Astrocyte (in vitro differentiated cells and primary cell): ENCODE measurements around the gene RIMBP2. TPM values are rescaled to one million over a fixed set of nuclear protein-coding genes. Genes with fewer than 3 reads are reported as not detected.

Experiments
- DNase-seq: peaks from one replicate; pipeline ENCODE4 v3.0.0-alpha.2; 2010; ENCODE audit warnings: low read depth
- FAIRE-seq: peaks from 2 replicates; lab custom pipeline; 2011; peaks lifted over from hg19 to GRCh38; lab: Jason Lieb, UNC
- H2AFZ ChIP-seq: 2 replicates; pipeline ENCODE4 v1.6.0; 2012; ENCODE audit warnings: low read depth, low read length, inconsistent platforms
- H3K27ac ChIP-seq: 2 replicates; pipeline ENCODE4 v1.5.1; 2011; ENCODE audit warnings: low read depth, low read length, inconsistent platforms
- H3K27me3 ChIP-seq: 2 replicates; pipeline ENCODE4 v1.6.0; 2011; ENCODE audit warnings: low read length, inconsistent platforms; ENCODE audit not compliant: insufficient read depth
- H3K36me3 ChIP-seq: 2 replicates; pipeline ENCODE4 v1.5.1; 2011; ENCODE audit warnings: low read length, inconsistent platforms; ENCODE audit not compliant: insufficient read depth
- H3K4me1 ChIP-seq: 2 replicates; pipeline ENCODE4 v1.5.1; 2011; ENCODE audit warnings: low read length, inconsistent platforms; ENCODE audit not compliant: insufficient read depth
- H3K4me2 ChIP-seq: 2 replicates; pipeline ENCODE4 v1.6.0; 2012; ENCODE audit warnings: low read length, inconsistent platforms
- H3K4me3 ChIP-seq: 2 replicates; pipeline ENCODE4 v1.5.1; 2011; ENCODE audit warnings: low read depth, mild to moderate bottlenecking, low read length, inconsistent platforms; ENCODE audit not compliant: insufficient read depth
- H3K79me2 ChIP-seq: 2 replicates; pipeline ENCODE4 v1.6.0; 2012; ENCODE audit warnings: mild to moderate bottlenecking, low read length, inconsistent platforms; ENCODE audit not compliant: insufficient read depth
- H3K9ac ChIP-seq: 2 replicates; pipeline ENCODE4 v1.6.0; 2012; ENCODE audit warnings: mild to moderate bottlenecking, low read length, inconsistent platforms
- H3K9me3 ChIP-seq: 2 replicates; pipeline ENCODE4 v1.5.1; 2012; ENCODE audit warnings: low read depth, mild to moderate bottlenecking, low read length, inconsistent platforms; ENCODE audit not compliant: insufficient read depth
- H4K20me1 ChIP-seq: 2 replicates; pipeline ENCODE4 v1.6.0; 2012; ENCODE audit warnings: low read length, inconsistent platforms; ENCODE audit not compliant: insufficient read depth
- H3K27ac Mint-ChIP-seq: one replicate; pipeline ENCODE4 v1.8.0; 2021; ENCODE audit warnings: mild to moderate bottlenecking, mixed read lengths; ENCODE audit not compliant: unreplicated experiment
- H3K27me3 Mint-ChIP-seq: one replicate; pipeline ENCODE4 v1.8.0; 2021; ENCODE audit warnings: low read depth, mixed read lengths; ENCODE audit not compliant: unreplicated experiment
- H3K36me3 Mint-ChIP-seq: one replicate; pipeline ENCODE4 v1.8.0; 2021; ENCODE audit warnings: low read depth, mixed read lengths; ENCODE audit not compliant: unreplicated experiment
- H3K4me1 Mint-ChIP-seq: one replicate; pipeline ENCODE4 v1.8.0; 2021; ENCODE audit warnings: low read depth, mixed read lengths; ENCODE audit not compliant: unreplicated experiment
- H3K4me3 Mint-ChIP-seq: one replicate; pipeline ENCODE4 v1.8.0; 2021; ENCODE audit warnings: mild to moderate bottlenecking, moderate library complexity, mixed read lengths; ENCODE audit not compliant: unreplicated experiment
- H3K9me3 Mint-ChIP-seq: one replicate; pipeline ENCODE4 v1.8.0; 2021; ENCODE audit warnings: mild to moderate bottlenecking, mixed read lengths; ENCODE audit not compliant: unreplicated experiment
- CTCF ChIP-seq: IDR thresholded peaks from 2 replicates; pipeline ENCODE4 v1.5.1; 2011; ENCODE audit warnings: low read depth, mild to moderate bottlenecking, inconsistent platforms, low read length, moderate library complexity; ENCODE audit not compliant: insufficient read depth
- EZH2 ChIP-seq: IDR thresholded peaks from 2 replicates; pipeline ENCODE4 v1.6.1; 2012; ENCODE audit warnings: mild to moderate bottlenecking, low read length, inconsistent platforms; ENCODE audit not compliant: insufficient read depth
- total RNA-seq: library from RNA; stranded (reverse); gene quantifications from 2 replicates; pipeline ENCODE4 v1.2.1, GENCODE V29; 2021

The RIMBP2 gene
- total RNA-seq, 1 donor from 2014 or later, result 2.2 TPM

DNA sequence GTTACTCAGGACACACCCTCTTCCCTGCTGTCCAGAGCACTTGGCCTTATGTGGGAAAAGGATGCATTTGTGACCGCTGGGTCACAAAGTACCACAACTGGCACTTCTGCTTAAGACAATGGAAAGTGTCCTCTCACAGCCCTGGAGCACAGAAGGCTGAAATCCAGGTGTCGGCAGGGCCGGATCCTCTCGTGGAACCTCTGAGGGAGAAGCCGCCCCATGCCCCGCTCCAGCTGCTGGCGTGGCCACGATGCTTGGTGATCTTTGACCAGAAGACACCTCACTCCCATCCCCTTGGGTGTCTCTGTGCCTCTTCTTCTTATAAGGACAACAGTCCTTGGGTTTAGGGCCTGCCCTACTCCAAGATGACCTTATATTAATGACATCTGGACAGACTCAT lies 221.4 kb downstream of the RIMBP2 start:
- TF ChIP-seq CTCF, result no peak
- no peak for TF ChIP-seq EZH2

GRCh38 chr12:130493951-130494350 lies 222.1 kb downstream of the RIMBP2 start:
- no peak overlapping the region for H3K4me2 ChIP-seq
- H3K27ac ChIP-seq, result no peak overlapping the region
- H3K4me1 ChIP-seq, result no peaks in the 10 kb centered on the region
- peaks cover 2% of the 10 kb centered on the region for H3K9me3 ChIP-seq
- no peaks in the 10 kb centered on the region for H3K27me3 ChIP-seq
- no peak overlapping the region for H2AFZ ChIP-seq
- peaks cover 19% of the 10 kb centered on the region for H3K9me3 Mint-ChIP-seq
- no peak overlapping the region for H3K4me3 ChIP-seq
- H3K9ac ChIP-seq, result no peak overlapping the region
- peaks cover 2% of the 10 kb centered on the region for H3K36me3 Mint-ChIP-seq
- no peaks in the 10 kb centered on the region for H3K4me1 Mint-ChIP-seq
- H4K20me1 ChIP-seq, result no peaks in the 10 kb centered on the region
- FAIRE-seq, result no peak
- no peaks in the 10 kb centered on the region for H3K36me3 ChIP-seq
- no peaks in the 10 kb centered on the region for H3K79me2 ChIP-seq
- H3K27me3 Mint-ChIP-seq, result peaks cover 3% of the 10 kb centered on the region
- no peak for DNase-seq
- H3K27ac Mint-ChIP-seq, result no peak overlapping the region
- no peak overlapping the region for H3K4me3 Mint-ChIP-seq
- no peak for TF ChIP-seq EZH2
- TF ChIP-seq CTCF, result no peak

More for the DNA sequence above, 221.4 kb downstream of the RIMBP2 start:
- Histone ChIP-seq H3K4me3 (no peak overlapping the region), H3K27me3 (no peaks in the 10 kb centered on the region), H3K4me1 (no peaks in the 10 kb centered on the region), H4K20me1 (no peaks in the 10 kb centered on the region), H3K4me2 (no peak overlapping the region), H3K9me3 (peaks cover 2% of the 10 kb centered on the region), H3K27ac (no peak overlapping the region), H3K79me2 (no peaks in the 10 kb centered on the region), H3K9ac (no peak overlapping the region), H3K36me3 (no peaks in the 10 kb centered on the region), H2AFZ (no peak overlapping the region)
- FAIRE-seq (no peak), DNase-seq (no peak)
- no peak overlapping the region for H3K27ac Mint-ChIP-seq
- no peak overlapping the region for H3K4me3 Mint-ChIP-seq
- H3K9me3 Mint-ChIP-seq, result peaks cover 18% of the 10 kb centered on the region
- no peaks in the 10 kb centered on the region for H3K4me1 Mint-ChIP-seq
- H3K27me3 Mint-ChIP-seq, result no peaks in the 10 kb centered on the region
- H3K36me3 Mint-ChIP-seq, result no peaks in the 10 kb centered on the region

DNA sequence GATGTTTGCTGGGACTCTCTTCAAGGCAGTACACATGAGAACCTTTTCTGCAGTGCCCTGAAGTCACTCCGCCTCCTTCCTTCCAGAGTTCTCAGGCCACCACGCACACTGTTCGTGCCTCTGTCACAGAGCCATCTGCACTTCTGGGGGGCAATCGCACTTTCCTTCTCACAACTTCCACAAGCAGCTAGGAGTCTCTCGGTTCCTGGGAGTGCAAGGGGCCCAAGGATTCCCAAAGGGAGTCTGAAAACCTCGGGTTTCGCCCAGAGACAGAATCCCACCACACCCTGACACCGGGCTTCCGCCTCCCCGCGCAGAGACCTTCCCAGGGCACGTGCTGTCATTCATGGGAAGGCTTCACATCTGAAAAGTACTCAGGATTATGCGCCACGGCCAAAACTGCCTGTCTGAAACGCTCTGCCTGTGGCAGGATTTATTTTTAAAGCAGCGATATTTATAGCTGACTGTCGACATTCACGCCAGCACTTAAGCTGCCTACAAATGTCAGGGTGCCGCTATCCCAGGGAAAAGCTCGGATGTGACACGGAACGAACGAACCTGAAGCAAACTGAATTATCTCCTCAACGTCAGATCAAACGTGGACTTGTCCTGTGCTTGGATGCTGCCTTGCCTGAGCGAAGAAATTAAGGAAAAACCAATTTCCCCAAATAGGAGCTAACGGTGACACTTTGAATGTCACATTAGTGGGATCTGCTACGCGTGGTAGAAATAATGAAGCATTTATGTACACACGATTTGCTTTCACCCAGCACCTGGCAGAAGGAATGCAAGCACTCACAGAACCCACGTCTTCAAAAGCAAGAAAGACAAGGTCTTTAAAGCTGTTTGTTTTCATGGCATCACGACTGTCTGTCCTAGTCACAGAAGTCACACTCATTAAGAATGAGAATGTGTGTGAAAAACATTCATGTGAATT lies 224.4 kb downstream of the RIMBP2 start:
- no peak overlapping the region for H3K27ac ChIP-seq
- no peaks in the 10 kb centered on the region for H3K27me3 ChIP-seq
- no peak overlapping the region for H3K27ac Mint-ChIP-seq
- no peak overlapping the region for H3K4me3 ChIP-seq
- H3K27me3 Mint-ChIP-seq, result peaks cover 10% of the 10 kb centered on the region
- FAIRE-seq, result no peak
- no peak overlapping the region for H3K4me2 ChIP-seq
- no peak overlapping the region for H2AFZ ChIP-seq
- no peaks in the 10 kb centered on the region for H3K36me3 ChIP-seq
- H3K4me3 Mint-ChIP-seq, result no peak overlapping the region
- H3K9me3 ChIP-seq, result peaks cover 2% of the 10 kb centered on the region
- no peaks in the 10 kb centered on the region for H3K4me1 Mint-ChIP-seq
- H3K4me1 ChIP-seq, result no peaks in the 10 kb centered on the region
- no peaks in the 10 kb centered on the region for H3K79me2 ChIP-seq
- no peaks in the 10 kb centered on the region for H4K20me1 ChIP-seq
- no peak for TF ChIP-seq CTCF
- no peak for TF ChIP-seq EZH2
- H3K9me3 Mint-ChIP-seq, result peaks cover 19% of the 10 kb centered on the region
- no peak overlapping the region for H3K9ac ChIP-seq
- DNase-seq, result no peak
- peaks cover 2% of the 10 kb centered on the region for H3K36me3 Mint-ChIP-seq
